Measurements from ENCODE around the gene MXD1.

- no peak for TF ChIP-seq SP1 (CRISPR knock-in tag; conservative IDR thresholded peaks at IDR 0.05)
- no peak for TF ChIP-seq ATF3 (CRISPR knock-in tag; conservative IDR thresholded peaks at IDR 0.05)
- peak; percentile 45; the same call in 1 of the 2 replicates for TF ChIP-seq CTCF (IDR thresholded peaks at IDR 0.05)
- TF ChIP-seq E2F5 (CRISPR knock-in tag; IDR thresholded peaks at IDR 0.05) = no peak
- no peak for TF ChIP-seq NFATC4 (CRISPR knock-in tag; IDR thresholded peaks at IDR 0.05)
- TF ChIP-seq USF2 (CRISPR knock-in tag; IDR thresholded peaks at IDR 0.05) = no peak
- no peak for TF ChIP-seq JUN (CRISPR knock-in tag; IDR thresholded peaks at IDR 0.05)
- TF ChIP-seq ATF6 (CRISPR knock-in tag; IDR thresholded peaks at IDR 0.05) = no peak
- TF ChIP-seq HMGXB4 (CRISPR knock-in tag; IDR thresholded peaks at IDR 0.05) = no peak
Observed at GRCh38 chr2:69911985-69912563, 2.8 kb upstream of the MXD1 start.

Data from WTC11 (cell line).